A549 (cell line): ENCODE data around the gene CRB1. TPM values are rescaled to one million over a fixed set of nuclear protein-coding genes. Genes with fewer than 3 reads are reported as not detected.

ENCODE experiments used
- ATAC-seq, 2 experiments: fragments of 200-7000 bp in 1 of 2; fragments of >200 bp in 1 of 2; cut with Nextera tagmentation in 1 of 2; cut with Tn5 transposase in 1 of 2; 3 replicates each; pipeline versions ENCODE4 v1.8.0 to v1.9.1; 2018 to 2020; ENCODE audit warnings: mild to moderate bottlenecking in 1 of 2, moderate library complexity in 1 of 2
- CTCF ChIA-PET: fragments of 300-600 bp; sonication (Branson Sonifier 250); formaldehyde crosslinking; extraction: SDS; loops from one replicate; lab custom pipeline; 2021; ENCODE audit warnings: antibody characterized with exemption, inconsistent platforms; lab: Yijun Ruan, JAX
- POLR2A ChIA-PET: fragments of 350-600 bp; formaldehyde crosslinking; extraction: SDS; loops from one replicate; lab custom pipeline; 2021; ENCODE audit warnings: antibody characterized with exemption, inconsistent platforms; lab: Yijun Ruan, JAX
- DNase-seq, 2 experiments: peaks; one replicate each; pipeline versions ENCODE4 v3.0.0 to v3.0.0-alpha.2; 2011 to 2016; ENCODE audit warnings: low read depth in 1 of 2, low spot score in 1 of 2
- FAIRE-seq: peaks from 2 replicates; lab custom pipeline; 2011; peaks lifted over from hg19 to GRCh38; lab: Jason Lieb, UNC
- H3K27ac ChIP-seq, 2 experiments: fragments of >200 bp; sonication (Bioruptor Twin); formaldehyde crosslinking; 3 replicates each; pipeline ENCODE4 v1.5.1; 2016 to 2017
- H3K4me1 ChIP-seq: fragments of >200 bp; sonication (Bioruptor Twin); formaldehyde crosslinking; 3 replicates; pipeline ENCODE4 v1.6.1; 2016
- H3K4me2 ChIP-seq: fragments of >200 bp; sonication (Bioruptor Twin); formaldehyde crosslinking; 3 replicates; pipeline ENCODE4 v1.6.1; 2016
- H3K4me3 ChIP-seq: fragments of >200 bp; sonication (Bioruptor Twin); formaldehyde crosslinking; 3 replicates; pipeline ENCODE4 v1.5.1; 2016
- H3K9me3 ChIP-seq: fragments of >200 bp; sonication (Bioruptor Twin); formaldehyde crosslinking; 3 replicates; pipeline ENCODE4 v1.6.1; 2016
- BCL3 ChIP-seq: fragments of >200 bp; sonication (Bioruptor Twin); formaldehyde crosslinking; IDR thresholded peaks from 3 replicates; pipeline ENCODE4 v1.6.1; 2016
- BHLHE40 ChIP-seq: IDR thresholded peaks from 2 replicates; pipeline ENCODE4 v1.6.1; 2012; ENCODE audit warnings: low read depth, low read length, inconsistent platforms
- CHD2 ChIP-seq: fragments of 150-350 bp; IDR thresholded peaks from 2 replicates; pipeline ENCODE4 v1.6.1; 2014; ENCODE audit warnings: low read length; ENCODE audit not compliant: partially characterized antibody
- EHF ChIP-seq: fragments of 250-450 bp; sonication (Bioruptor Pico); IDR thresholded peaks from 2 replicates; pipeline ENCODE4 v1.5.0; 2020; ENCODE audit warnings: mild to moderate bottlenecking
- ELK1 ChIP-seq: fragments of 150-350 bp; IDR thresholded peaks from 2 replicates; pipeline ENCODE4 v1.6.1; 2014; ENCODE audit warnings: low read depth, mild to moderate bottlenecking, low read length
- ESRRA ChIP-seq: fragments of 150-350 bp; IDR thresholded peaks from 2 replicates; pipeline ENCODE4 v1.6.1; 2014; ENCODE audit warnings: mild to moderate bottlenecking, low read length, borderline replicate concordance
- FOXS1 ChIP-seq: fragments of 250-450 bp; sonication (Bioruptor Pico); IDR thresholded peaks from 2 replicates; pipeline ENCODE4 v1.5.0; 2020; ENCODE audit warnings: mild to moderate bottlenecking, moderate library complexity
- JUN ChIP-seq, 2 experiments: fragments of >200 bp; sonication (Bioruptor Twin); formaldehyde crosslinking; IDR thresholded peaks; 2 replicates in 1 of 2; 3 replicates in 1 of 2; pipeline ENCODE4 v1.6.1; 2016 to 2017
- MAX ChIP-seq: IDR thresholded peaks from 2 replicates; pipeline ENCODE4 v1.6.1; 2012
- PHF8 ChIP-seq: fragments of 200-600 bp; sonication (generic); IDR thresholded peaks from 2 replicates; pipeline ENCODE4 v1.6.1; 2016; ENCODE audit warnings: low read depth, mild to moderate bottlenecking, antibody characterized with exemption, moderate library complexity, borderline replicate concordance
- RFX5 ChIP-seq: fragments of 450-650 bp; IDR thresholded peaks from 2 replicates; pipeline ENCODE4 v1.7.1; 2014; ENCODE audit warnings: antibody characterized with exemption, mild to moderate bottlenecking, moderate library complexity
- SMC3 ChIP-seq: fragments of >200 bp; sonication (Bioruptor Twin); formaldehyde crosslinking; IDR thresholded peaks from 3 replicates; pipeline ENCODE4 v1.6.1; 2018; ENCODE audit warnings: inconsistent platforms
- SREBF2 ChIP-seq: fragments of 450-650 bp; IDR thresholded peaks from 2 replicates; pipeline ENCODE4 v1.6.1; 2014; ENCODE audit warnings: mild to moderate bottlenecking, moderate library complexity
- USF2 ChIP-seq: fragments of 450-650 bp; IDR thresholded peaks from 2 replicates; pipeline ENCODE4 v1.6.1; 2014; ENCODE audit warnings: antibody characterized with exemption
- ZFP36 ChIP-seq: fragments of 450-650 bp; IDR thresholded peaks from 2 replicates; pipeline ENCODE4 v1.6.1; 2014; ENCODE audit warnings: borderline replicate concordance; ENCODE audit not compliant: partially characterized antibody
- ZNF302 ChIP-seq: fragments of 250-450 bp; sonication (Bioruptor Pico); IDR thresholded peaks from 2 replicates; pipeline ENCODE4 v1.9.0; 2021; ENCODE audit warnings: inconsistent platforms, mild to moderate bottlenecking, moderate library complexity
- WGBS: methylation state at CpG from one replicate; pipeline ENCODE4 v1.1.6; 2017; ENCODE audit errors: missing lambda C conversion rate; 5-methylcytosine and 5-hydroxymethylcytosine counted together
- polyA plus RNA-seq, 4 experiments: library from polyadenylated mRNA; depleted of rRNA in 3 of 4; stranded (reverse); fragments of >200 nt; fragmentation: RNase III in 1 of 4; extraction: RNeasy Plus Mini Kit Qiagen cat#74134 plus additional on column Dnase treatment in 1 of 4; gene quantifications; 2 replicates in 3 of 4; 3 replicates in 1 of 4; pipeline ENCODE4 v1.2.3, GENCODE V29; 2011 to 2017
- TF ChIP-seq, protein P1 (sequence below): fragments of 200-600 bp; sonication (generic); IDR thresholded peaks from 2 replicates; pipeline ENCODE4 v1.6.1; 2016; ENCODE audit warnings: antibody characterized with exemption, mild to moderate bottlenecking, moderate library complexity
- TF ChIP-seq, protein P2 (sequence below): fragments of >200 bp; sonication (Bioruptor Twin); formaldehyde crosslinking; IDR thresholded peaks from 3 replicates; pipeline ENCODE4 v1.5.1; 2016
- TF ChIP-seq, protein P3 (sequence below): fragments of >200 bp; sonication (Bioruptor Twin); formaldehyde crosslinking; IDR thresholded peaks from 2 replicates; pipeline ENCODE4 v1.6.1; 2016
- TF ChIP-seq, protein P4 (sequence below): fragments of 250-450 bp; sonication (Bioruptor Pico); IDR thresholded peaks from 2 replicates; pipeline ENCODE4 v1.5.0; 2020; ENCODE audit warnings: low read depth, mild to moderate bottlenecking, moderate library complexity

The CRB1 gene
- polyA plus RNA-seq, 2 of the 4 experiments (the other 2 are of a cell fraction) = not detected

GRCh38 chr1:197418693-197419092, 150.6 kb downstream of the CRB1 start:
- FAIRE-seq = no peak
- no peak for TF ChIP-seq CHD2
- TF ChIP-seq ELK1 = no peak
- TF ChIP-seq, protein P1, sequence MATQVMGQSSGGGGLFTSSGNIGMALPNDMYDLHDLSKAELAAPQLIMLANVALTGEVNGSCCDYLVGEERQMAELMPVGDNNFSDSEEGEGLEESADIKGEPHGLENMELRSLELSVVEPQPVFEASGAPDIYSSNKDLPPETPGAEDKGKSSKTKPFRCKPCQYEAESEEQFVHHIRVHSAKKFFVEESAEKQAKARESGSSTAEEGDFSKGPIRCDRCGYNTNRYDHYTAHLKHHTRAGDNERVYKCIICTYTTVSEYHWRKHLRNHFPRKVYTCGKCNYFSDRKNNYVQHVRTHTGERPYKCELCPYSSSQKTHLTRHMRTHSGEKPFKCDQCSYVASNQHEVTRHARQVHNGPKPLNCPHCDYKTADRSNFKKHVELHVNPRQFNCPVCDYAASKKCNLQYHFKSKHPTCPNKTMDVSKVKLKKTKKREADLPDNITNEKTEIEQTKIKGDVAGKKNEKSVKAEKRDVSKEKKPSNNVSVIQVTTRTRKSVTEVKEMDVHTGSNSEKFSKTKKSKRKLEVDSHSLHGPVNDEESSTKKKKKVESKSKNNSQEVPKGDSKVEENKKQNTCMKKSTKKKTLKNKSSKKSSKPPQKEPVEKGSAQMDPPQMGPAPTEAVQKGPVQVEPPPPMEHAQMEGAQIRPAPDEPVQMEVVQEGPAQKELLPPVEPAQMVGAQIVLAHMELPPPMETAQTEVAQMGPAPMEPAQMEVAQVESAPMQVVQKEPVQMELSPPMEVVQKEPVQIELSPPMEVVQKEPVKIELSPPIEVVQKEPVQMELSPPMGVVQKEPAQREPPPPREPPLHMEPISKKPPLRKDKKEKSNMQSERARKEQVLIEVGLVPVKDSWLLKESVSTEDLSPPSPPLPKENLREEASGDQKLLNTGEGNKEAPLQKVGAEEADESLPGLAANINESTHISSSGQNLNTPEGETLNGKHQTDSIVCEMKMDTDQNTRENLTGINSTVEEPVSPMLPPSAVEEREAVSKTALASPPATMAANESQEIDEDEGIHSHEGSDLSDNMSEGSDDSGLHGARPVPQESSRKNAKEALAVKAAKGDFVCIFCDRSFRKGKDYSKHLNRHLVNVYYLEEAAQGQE = no peak
- TF ChIP-seq RFX5 = no peak
- TF ChIP-seq JUN (IDR thresholded peaks at IDR 0.05) = no peak
- TF ChIP-seq USF2 = no peak
- TF ChIP-seq, protein P2, sequence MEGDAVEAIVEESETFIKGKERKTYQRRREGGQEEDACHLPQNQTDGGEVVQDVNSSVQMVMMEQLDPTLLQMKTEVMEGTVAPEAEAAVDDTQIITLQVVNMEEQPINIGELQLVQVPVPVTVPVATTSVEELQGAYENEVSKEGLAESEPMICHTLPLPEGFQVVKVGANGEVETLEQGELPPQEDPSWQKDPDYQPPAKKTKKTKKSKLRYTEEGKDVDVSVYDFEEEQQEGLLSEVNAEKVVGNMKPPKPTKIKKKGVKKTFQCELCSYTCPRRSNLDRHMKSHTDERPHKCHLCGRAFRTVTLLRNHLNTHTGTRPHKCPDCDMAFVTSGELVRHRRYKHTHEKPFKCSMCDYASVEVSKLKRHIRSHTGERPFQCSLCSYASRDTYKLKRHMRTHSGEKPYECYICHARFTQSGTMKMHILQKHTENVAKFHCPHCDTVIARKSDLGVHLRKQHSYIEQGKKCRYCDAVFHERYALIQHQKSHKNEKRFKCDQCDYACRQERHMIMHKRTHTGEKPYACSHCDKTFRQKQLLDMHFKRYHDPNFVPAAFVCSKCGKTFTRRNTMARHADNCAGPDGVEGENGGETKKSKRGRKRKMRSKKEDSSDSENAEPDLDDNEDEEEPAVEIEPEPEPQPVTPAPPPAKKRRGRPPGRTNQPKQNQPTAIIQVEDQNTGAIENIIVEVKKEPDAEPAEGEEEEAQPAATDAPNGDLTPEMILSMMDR = no peak
- TF ChIP-seq SMC3 = no peak
- TF ChIP-seq FOXS1 (CRISPR knock-in tag) = no peak
- no peak for TF ChIP-seq ZFP36
- TF ChIP-seq MAX = no peak
- no peak for TF ChIP-seq PHF8
- TF ChIP-seq SREBF2 = no peak
- TF ChIP-seq BCL3 = no peak
- TF ChIP-seq, protein P3, sequence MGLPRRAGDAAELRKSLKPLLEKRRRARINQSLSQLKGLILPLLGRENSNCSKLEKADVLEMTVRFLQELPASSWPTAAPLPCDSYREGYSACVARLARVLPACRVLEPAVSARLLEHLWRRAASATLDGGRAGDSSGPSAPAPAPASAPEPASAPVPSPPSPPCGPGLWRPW = no peak
- TF ChIP-seq, protein P4, sequence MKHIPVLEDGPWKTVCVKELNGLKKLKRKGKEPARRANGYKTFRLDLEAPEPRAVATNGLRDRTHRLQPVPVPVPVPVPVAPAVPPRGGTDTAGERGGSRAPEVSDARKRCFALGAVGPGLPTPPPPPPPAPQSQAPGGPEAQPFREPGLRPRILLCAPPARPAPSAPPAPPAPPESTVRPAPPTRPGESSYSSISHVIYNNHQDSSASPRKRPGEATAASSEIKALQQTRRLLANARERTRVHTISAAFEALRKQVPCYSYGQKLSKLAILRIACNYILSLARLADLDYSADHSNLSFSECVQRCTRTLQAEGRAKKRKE = no peak
- no peak for TF ChIP-seq EHF (CRISPR knock-in tag)
- no peak for TF ChIP-seq ZNF302 (CRISPR knock-in tag)
- no peak for TF ChIP-seq ESRRA
- no peak for TF ChIP-seq BHLHE40
- TF ChIP-seq, all 56 proteins: peak for 0
- Histone ChIP-seq H3K27ac (no peak overlapping the region), H3K4me1 (no peaks in the 10 kb centered on the region), H3K4me3 (no peak overlapping the region), H3K9me3 (no peaks in the 10 kb centered on the region), H3K4me2 (no peak overlapping the region)
- ChIA-PET POLR2A (no interaction called here), CTCF (no interaction called here)
- WGBS = 75% methylated on average over 1 of the region's 1 CpG
- DNase-seq = no peak
- no peak for ATAC-seq
